ENCODE data around the gene EIF1AX. TPM values are rescaled to one million over a fixed set of nuclear protein-coding genes. Genes with fewer than 3 reads are reported as not detected.

EIF1AX gene
- polyA plus RNA-seq, 1 of the 3 experiments (the other 2 are of a cell fraction) = 18.2 TPM

DNA sequence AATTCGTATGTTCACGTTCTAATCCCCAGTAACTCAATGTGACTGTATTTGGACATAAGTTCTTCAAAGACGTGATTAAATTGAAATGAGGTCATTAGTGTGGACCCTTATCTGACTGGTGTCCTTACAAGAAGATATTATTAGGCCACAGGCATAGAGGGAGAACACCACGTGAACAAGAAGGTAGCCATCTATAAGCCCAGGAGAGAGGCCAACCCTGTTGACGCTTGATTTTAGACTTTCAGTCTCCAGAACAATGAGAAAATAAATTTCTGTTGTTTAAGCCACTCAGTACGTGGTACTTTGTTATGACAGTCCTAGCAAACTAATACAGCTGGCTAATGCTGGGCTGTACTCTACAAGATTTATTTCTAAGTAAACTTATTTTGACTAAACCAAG, 1.5 kb upstream of the EIF1AX start:
- H3K9me3 ChIP-seq = no peaks in the 10 kb centered on the region
- no peak for DNase-seq
- H3K79me2 ChIP-seq (ENCODE audit: insufficient read depth) = peaks cover 35% of the 10 kb centered on the region
- CTCF ChIA-PET = interaction anchor here (1.0 to 1.5 kb wide), 3 partner anchors 12 to 238 kb away, joined by 3 to 4 read pairs (median 3); no protein-coding TSS in a partner anchor
- no peak overlapping the region for H3K27ac ChIP-seq (ENCODE audit: low read depth in 2 of 2, low read length in 1 of 2)
- WGBS (ENCODE audit: low lambda C conversion rate) = 96% methylated on average over 6 of the region's 6 CpGs
- H3K9me2 ChIP-seq = no peaks in the 10 kb centered on the region
- no peak overlapping the region for H3K9ac ChIP-seq
- H3F3A ChIP-seq (replicated peaks; ENCODE audit: insufficient read depth) = no peaks in the 10 kb centered on the region
- peaks cover 4 to 11% of the 10 kb centered on the region in 2 experiments; a peak in 3 of 4 replicates for H3K4me1 ChIP-seq (ENCODE audit: control insufficient read depth in 1 of 2, insufficient read depth in 2 of 2, low read depth in 1 of 2, low read length in 1 of 2)
- no peak overlapping the region for H3K4me2 ChIP-seq
- POLR2A ChIA-PET = no interaction called here
- no peaks in the 10 kb centered on the region for H3K27me3 ChIP-seq (ENCODE audit: insufficient read depth)
- no peak overlapping the region for H2AFZ ChIP-seq (ENCODE audit: low read depth)
- peaks cover 29% of the 10 kb centered on the region for H4K20me1 ChIP-seq (ENCODE audit: insufficient read depth)
- no peak overlapping the region for H3K4me3 ChIP-seq (ENCODE audit: low read depth in 2 of 2, low read length in 1 of 2)
- TF ChIP-seq FOXJ3 (CRISPR knock-in tag; IDR thresholded peaks at IDR 0.05) = no peak
- TF ChIP-seq, protein P1, sequence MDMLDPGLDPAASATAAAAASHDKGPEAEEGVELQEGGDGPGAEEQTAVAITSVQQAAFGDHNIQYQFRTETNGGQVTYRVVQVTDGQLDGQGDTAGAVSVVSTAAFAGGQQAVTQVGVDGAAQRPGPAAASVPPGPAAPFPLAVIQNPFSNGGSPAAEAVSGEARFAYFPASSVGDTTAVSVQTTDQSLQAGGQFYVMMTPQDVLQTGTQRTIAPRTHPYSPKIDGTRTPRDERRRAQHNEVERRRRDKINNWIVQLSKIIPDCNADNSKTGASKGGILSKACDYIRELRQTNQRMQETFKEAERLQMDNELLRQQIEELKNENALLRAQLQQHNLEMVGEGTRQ (IDR thresholded peaks at IDR 0.05; ENCODE audit: borderline replicate concordance, low read depth, low read length) = no peak
- no peak for TF ChIP-seq POLR2AphosphoS5 (IDR thresholded peaks at IDR 0.05; ENCODE audit: low read depth, low read length)
- no peak for TF ChIP-seq TAF1 (IDR thresholded peaks at IDR 0.05; ENCODE audit: borderline replicate concordance, low read depth, low read length)
- TF ChIP-seq, protein P2, sequence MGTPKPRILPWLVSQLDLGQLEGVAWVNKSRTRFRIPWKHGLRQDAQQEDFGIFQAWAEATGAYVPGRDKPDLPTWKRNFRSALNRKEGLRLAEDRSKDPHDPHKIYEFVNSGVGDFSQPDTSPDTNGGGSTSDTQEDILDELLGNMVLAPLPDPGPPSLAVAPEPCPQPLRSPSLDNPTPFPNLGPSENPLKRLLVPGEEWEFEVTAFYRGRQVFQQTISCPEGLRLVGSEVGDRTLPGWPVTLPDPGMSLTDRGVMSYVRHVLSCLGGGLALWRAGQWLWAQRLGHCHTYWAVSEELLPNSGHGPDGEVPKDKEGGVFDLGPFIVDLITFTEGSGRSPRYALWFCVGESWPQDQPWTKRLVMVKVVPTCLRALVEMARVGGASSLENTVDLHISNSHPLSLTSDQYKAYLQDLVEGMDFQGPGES (IDR thresholded peaks at IDR 0.05; ENCODE audit: low read depth, low read length) = no peak
- TF ChIP-seq, protein P3, sequence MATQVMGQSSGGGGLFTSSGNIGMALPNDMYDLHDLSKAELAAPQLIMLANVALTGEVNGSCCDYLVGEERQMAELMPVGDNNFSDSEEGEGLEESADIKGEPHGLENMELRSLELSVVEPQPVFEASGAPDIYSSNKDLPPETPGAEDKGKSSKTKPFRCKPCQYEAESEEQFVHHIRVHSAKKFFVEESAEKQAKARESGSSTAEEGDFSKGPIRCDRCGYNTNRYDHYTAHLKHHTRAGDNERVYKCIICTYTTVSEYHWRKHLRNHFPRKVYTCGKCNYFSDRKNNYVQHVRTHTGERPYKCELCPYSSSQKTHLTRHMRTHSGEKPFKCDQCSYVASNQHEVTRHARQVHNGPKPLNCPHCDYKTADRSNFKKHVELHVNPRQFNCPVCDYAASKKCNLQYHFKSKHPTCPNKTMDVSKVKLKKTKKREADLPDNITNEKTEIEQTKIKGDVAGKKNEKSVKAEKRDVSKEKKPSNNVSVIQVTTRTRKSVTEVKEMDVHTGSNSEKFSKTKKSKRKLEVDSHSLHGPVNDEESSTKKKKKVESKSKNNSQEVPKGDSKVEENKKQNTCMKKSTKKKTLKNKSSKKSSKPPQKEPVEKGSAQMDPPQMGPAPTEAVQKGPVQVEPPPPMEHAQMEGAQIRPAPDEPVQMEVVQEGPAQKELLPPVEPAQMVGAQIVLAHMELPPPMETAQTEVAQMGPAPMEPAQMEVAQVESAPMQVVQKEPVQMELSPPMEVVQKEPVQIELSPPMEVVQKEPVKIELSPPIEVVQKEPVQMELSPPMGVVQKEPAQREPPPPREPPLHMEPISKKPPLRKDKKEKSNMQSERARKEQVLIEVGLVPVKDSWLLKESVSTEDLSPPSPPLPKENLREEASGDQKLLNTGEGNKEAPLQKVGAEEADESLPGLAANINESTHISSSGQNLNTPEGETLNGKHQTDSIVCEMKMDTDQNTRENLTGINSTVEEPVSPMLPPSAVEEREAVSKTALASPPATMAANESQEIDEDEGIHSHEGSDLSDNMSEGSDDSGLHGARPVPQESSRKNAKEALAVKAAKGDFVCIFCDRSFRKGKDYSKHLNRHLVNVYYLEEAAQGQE (IDR thresholded peaks at IDR 0.05; ENCODE audit: low read depth, low read length) = no peak
- TF ChIP-seq MEF2A (IDR thresholded peaks at IDR 0.05; ENCODE audit: borderline replicate concordance, low read depth) = no peak
- TF ChIP-seq NFIC (IDR thresholded peaks at IDR 0.05; ENCODE audit: borderline replicate concordance) = no peak
- TF ChIP-seq TCF12 (IDR thresholded peaks at IDR 0.05) = no peak
- TF ChIP-seq, protein P4, sequence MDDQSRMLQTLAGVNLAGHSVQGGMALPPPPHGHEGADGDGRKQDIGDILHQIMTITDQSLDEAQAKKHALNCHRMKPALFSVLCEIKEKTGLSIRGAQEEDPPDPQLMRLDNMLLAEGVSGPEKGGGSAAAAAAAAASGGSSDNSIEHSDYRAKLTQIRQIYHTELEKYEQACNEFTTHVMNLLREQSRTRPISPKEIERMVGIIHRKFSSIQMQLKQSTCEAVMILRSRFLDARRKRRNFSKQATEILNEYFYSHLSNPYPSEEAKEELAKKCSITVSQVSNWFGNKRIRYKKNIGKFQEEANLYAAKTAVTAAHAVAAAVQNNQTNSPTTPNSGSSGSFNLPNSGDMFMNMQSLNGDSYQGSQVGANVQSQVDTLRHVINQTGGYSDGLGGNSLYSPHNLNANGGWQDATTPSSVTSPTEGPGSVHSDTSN (IDR thresholded peaks at IDR 0.05) = no peak
- no peak for TF ChIP-seq FOSL2 (IDR thresholded peaks at IDR 0.05; ENCODE audit: borderline replicate concordance, low read depth)
- TF ChIP-seq MXI1 (IDR thresholded peaks at IDR 0.05; ENCODE audit: low read depth, low read length) = no peak
- no peak for TF ChIP-seq RFX5 (IDR thresholded peaks at IDR 0.05; ENCODE audit: low read length)
- no peak for TF ChIP-seq RCOR1 (IDR thresholded peaks at IDR 0.05; ENCODE audit: low read length)
- H3K36me3 ChIP-seq (replicated peaks in 1 of 2; ENCODE audit: control insufficient read depth in 1 of 2, insufficient read depth in 2 of 2, low read length in 1 of 2) = peaks cover 13 to 15% of the 10 kb centered on the region in 2 experiments
